Inflammatory macrophage (primary cell): Measurements from ENCODE around the gene RTL10.
"Not testable (repeated sequence)": the region's sequence is repeated elsewhere in the genome, so short reads cannot be mapped to it uniquely, and the experiment has no call there.

Source experiments
- DNase-seq, 2 donors: peaks; one replicate each; pipeline ENCODE4 v3.0.0-alpha.2; 2020 to 2022

The RTL10 gene

DNA sequence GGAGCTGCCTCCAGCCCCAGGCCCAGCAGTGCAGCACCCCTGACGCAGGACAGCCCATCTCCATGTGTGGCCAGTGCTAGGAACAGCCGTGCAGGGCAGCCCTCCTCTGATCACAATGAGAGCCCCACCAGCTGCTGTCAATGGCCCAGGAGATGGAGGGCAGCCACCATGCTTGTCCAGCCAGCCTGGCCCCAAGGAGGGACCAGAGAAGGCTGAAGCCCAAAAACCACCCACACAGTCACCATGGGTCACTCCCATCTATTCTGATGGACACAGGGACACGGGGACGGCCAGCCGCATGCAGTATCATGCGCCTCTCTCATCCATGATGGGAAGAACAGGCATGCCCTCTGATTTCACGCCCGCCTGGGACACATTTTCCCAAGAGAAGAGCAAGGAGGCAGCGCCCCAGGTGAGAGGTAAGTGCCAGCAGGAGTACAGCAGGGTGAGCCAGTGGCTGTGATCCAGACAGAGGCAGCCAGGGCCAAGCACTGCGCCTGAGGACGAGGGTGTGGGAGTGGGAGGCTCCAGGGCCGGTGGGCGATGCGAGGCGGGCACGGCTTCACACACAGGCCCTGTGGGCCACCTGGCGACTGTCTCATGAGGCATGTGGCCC is 33.6 kb upstream of the RTL10 start:
- DNase-seq, result no peak

DNA sequence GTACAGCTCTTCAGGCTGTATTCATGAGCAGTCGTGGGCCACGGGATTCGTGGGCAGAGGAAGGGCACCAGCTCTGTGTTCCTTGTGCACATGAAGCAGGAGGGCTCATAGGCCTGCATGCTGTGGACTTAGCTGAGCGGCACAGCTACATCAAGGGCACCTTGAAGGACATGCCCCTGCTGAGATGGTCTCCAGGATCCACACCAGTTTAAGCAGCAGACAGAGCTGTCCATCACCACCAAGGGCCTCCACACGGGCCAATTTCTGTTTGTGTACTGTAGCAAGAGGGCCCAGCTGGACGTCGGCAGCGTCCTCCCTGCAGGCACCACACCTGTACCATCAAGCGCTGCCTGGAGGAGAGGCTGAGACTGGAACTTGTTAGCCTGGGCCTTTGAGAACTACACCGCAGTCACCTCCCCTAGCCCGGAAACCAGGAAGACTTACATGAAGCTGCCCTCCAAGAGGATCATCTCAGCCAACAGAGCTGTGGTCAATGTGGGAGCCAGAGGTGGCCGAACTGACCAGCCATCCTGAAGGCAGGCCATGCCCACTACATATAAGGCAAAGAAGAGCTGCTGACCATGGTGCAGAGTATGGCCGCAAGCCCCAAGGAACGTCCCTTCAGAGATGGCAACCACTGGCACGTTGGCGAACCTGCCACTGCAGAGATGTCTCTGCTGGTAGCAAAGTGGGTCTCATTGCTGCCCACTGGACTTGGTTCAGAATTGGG is 32.7 kb upstream of the RTL10 start:
- no peak for DNase-seq

DNA sequence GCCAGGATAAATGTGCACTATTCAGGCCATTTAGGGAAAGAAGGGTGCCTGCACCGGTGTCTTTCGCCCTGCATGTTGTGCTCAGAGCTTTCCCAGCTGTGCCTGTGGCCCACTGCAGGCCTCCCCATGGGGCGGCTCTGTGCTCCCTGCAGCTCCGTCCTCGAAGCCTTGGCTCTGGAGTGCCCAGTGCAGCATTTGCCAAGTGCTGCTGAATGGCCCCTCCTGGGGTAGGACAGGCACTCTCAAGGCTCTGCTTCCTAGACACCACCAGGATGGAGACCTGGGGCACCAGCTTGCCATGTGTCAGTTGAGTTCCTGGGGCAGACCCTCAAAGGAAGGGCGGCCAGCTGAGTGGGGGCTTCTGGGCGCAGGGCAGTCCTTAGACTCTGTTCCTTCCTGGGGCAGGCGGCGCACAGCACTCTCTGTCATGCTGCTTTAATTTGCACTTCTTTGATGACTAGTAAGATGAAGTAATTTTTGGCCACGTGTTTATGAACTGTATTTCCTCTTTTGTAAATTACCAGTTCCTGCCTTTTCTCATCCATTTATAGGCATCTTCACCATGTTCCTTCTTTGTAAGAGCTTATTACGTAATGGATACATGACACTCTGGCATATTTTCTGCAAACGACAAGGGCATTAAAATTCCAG is 32.1 kb upstream of the RTL10 start:
- DNase-seq, result peak; percentile 84 to 98

DNA sequence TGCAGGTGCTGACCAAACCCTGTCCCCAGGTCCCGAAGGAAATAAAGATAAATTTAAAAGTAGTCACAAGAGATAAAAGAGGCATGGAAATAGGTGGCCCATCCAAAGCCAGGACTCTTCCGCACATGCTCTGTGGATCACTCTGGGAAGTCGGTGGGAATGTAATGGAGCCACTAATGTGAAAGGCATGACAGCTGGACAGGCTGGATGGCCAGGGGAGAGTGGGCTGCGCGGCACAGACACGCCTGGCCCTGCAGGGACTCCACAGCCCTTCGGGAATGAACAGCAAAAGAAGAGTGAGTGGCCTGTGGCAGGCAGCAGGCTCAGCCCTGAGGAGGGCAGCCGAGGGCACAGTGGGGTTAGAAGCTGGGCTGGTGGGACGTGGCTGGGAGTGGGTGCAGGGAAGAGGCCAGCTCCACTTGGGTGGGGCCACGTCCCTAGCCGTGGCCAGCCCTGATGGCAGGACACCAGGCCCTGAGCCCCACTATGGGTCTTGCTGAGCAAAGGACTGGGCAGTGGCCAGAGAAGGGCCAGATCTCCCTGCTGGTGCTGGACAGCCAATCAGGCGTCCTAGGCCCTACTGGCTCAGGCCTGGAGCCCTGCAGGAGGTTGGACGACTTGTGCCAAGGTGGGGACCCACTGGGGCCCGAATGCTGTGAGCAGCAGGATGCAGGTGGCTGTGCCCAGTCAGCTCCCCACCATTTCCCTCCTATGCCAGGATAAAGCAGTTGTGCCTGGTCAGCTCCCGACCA is 31.3 kb upstream of the RTL10 start:
- DNase-seq, result no peak

GRCh38 chr22:19884954-19885751 is 30.5 kb upstream of the RTL10 start:
- no peak for DNase-seq

- no peak for DNase-seq
Observed at GRCh38 chr22:19884161-19884953, 29.7 kb upstream of the RTL10 start.

- not testable (repeated sequence) for DNase-seq
Observed at GRCh38 chr22:19883446-19883845, 28.8 kb upstream of the RTL10 start.

DNA sequence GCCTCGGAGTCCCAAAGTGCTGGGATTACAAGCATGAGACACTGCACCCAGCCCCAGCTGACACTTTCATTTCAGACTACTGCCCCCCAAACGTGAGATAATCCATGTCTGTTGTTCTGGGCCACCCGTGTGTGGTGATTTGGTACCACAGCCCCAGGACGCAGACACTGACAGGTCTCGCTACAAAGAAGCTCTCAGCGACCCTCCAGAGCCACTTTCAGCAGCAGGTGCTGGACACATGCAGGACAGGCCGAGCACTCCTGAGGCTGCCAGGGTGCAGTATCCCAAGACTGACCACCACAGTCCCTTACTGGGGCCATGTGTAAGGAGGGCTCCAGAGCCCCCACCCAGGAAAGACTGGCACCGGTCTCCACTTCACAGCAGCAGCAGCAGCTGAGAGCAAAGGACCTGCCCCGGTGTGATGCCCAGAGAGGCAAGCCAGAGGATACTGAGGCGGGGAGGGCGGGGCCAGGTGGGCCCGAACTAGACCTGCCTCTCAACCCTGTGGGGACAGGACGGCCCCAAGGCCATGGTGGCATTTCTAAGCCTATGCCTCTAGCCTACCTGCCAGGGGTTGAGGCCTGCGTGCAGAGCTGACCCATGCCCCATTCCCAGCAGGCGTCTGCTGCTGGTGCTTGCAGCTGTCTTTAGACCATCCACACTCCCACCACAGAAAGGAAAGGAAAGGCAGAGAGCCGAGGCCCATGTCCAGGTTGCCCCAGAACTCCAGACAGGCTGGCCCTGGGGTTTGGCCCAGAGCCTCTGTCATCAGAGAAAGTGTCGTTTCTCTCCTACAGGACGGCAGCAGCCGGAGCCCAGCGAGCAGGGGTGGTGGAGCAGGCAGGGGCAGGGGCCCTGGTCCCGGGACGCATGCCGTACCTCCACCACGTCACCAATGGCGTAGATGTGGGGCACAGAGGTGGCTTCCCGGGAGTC is 28.0 kb upstream of the RTL10 start:
- no peak for DNase-seq

- DNase-seq, result no peak
Observed at GRCh38 chr22:19880786-19881569, 26.3 kb upstream of the RTL10 start.

DNA sequence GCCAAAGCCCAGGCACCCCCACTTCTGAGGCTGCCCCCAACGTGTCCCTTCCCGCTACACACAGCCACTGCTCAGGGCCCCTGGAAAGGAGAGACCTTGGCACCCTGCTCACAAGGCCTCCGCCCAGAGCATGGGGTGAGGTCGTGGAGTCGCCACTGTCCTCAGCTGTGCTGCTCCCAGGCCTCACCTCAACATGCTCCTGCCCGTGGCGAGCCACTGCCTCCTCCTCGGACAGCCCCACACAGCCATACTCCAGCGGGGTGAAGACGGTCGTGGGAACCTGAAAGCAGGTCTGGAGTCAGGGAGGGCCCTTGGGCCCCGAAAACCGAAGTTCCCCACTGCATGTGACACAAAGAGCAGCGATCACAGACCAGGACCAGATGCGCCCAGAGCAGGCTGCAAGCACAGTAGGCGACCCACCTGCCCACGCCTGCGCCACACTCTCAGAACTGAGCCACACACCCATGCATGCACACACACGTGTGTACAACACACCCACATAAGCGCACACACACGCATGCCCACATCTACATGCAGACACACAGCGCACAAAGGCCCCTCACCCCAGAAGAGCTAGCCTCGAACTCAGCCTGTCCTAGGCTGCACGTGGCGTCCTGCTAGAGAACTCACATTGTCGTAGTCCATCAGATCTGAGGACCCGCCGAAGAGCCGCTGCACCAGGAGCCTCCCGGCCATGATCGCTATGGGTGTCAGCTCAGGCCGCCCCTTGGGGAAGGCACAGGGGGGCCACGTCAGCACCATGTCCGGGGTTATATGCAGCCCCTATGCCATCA is 25.5 kb upstream of the RTL10 start:
- DNase-seq, result no peak

DNA sequence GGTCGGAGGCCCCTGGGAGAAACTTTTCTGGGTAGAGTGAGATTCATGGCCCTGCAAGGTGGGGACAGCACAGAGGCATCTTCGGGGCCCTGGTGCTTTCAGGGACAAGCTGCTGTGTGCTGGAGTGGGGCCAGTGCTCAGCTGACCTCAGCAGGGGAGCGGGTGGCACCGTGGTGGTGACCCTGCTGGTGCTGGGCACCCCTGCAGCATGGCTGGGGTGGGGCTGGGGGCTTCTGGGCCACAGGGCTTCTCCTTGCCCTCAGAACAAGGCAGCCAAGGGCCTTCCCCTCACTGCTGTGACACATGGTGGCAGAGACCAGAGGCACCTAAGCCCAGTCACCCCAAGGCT is 24.9 kb upstream of the RTL10 start:
- DNase-seq, result no peak

DNA sequence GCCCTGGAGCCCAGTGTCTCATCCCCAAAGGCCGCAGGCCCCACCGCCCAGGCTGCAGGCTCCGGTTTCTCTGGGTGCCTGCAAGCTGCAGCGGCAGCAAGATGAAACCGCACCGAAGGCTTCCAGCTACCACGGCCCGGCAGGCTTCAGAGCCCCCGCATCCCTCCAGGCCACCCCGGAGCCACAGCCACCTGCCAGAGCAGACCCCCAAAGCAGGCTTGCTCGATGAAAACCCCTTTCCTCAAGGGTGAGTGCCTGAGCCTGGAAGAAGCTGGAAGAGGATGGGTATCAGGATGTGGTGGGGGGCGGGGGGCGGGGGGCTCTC is 24.5 kb upstream of the RTL10 start:
- DNase-seq, result no peak

- no peak for DNase-seq
Observed at GRCh38 chr22:19878461-19879245, 24.0 kb upstream of the RTL10 start.

- DNase-seq, result no peak
Observed at GRCh38 chr22:19877626-19878339, 23.1 kb upstream of the RTL10 start.

DNA sequence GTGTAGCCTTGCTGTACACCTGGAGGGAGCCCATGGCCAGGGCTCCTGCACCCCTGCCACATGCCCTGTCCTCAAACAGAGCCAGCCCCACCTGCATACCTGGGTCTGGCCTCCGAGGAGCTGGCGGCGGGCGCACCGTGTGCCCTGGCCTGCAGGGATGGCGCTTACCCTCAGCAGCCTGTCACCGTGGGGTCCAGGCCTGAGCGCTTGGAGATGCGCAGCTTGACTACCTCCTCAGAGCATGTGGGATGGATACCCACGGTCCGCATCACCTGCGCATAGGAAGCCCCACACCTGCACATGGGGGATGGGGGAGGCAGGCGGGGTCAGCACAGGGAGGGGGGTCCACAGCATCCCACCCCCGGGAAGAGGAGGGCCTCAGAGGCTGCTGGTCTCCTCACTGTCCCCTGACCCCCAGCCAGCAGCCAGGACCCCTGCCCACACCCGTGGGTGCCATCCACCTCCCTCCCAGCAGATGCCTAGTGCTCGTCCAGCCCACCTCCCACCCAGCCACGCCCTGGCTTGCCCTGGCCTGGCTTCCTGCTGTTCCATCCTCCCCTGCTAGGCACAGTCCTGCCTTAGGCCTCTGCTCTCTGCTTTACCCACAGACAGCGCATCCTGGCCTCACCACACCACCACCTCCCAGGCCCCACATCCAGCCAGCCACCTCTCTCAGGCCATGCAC is 22.4 kb upstream of the RTL10 start:
- DNase-seq, result no peak

- DNase-seq, result no peak
Observed at GRCh38 chr22:19876314-19876940, 21.8 kb upstream of the RTL10 start.
